HepG2 (cell line): ENCODE results near the gene GALNT11. TPM values are rescaled to one million over a fixed set of nuclear protein-coding genes. Genes with fewer than 3 reads are reported as not detected.
A peak's percentile ranks its signal among the peaks of the same experiment; 100 is the strongest.

Experiments used
- ATAC-seq: fragments of 200-7000 bp; cut with Tn5 transposase; 3 replicates; pipeline ENCODE4 v1.9.1; 2020; ENCODE audit warnings: mild to moderate bottlenecking, moderate library complexity
- BruUV-seq: library from RNA; stranded (reverse); fragments of 400-500 nt; replicated peaks from 2 replicates; lab custom pipeline; 2021; lab: Mats Ljungman, UMichigan
- CTCF ChIA-PET: fragments of 300-600 bp; formaldehyde crosslinking; extraction: SDS; loops from one replicate; lab custom pipeline; 2021; ENCODE audit warnings: low total read pairs, inconsistent platforms, low intra/inter-chr PET ratio; lab: Yijun Ruan, JAX
- POLR2A ChIA-PET: fragments of 350-600 bp; sonication (Branson Sonifier 250); formaldehyde crosslinking; loops from one replicate; lab custom pipeline; 2020; ENCODE audit warnings: antibody characterized with exemption, inconsistent platforms; lab: Yijun Ruan, JAX
- DNase-seq: peaks from one replicate; pipeline ENCODE4 v3.0.0-alpha.2; 2015; ENCODE audit warnings: low spot score
- FAIRE-seq: peaks from 3 replicates; lab custom pipeline; 2011; peaks lifted over from hg19 to GRCh38; lab: Jason Lieb, UNC
- H2AFZ ChIP-seq: one replicate; pipeline ENCODE4 v1.6.1; 2011; ENCODE audit warnings: low read length, inconsistent platforms
- H3K27ac ChIP-seq: fragments of 300-600 bp; 3 replicates; pipeline ENCODE4 v1.8.0; 2011; ENCODE audit warnings: mixed run types, mild to moderate bottlenecking, mixed read lengths, low read length, inconsistent platforms; ENCODE audit not compliant: insufficient read depth; ENCODE audit errors: extremely low read length
- H3K27me3 ChIP-seq, 2 experiments: fragments of 200-600 bp in 1 of 2; 2 replicates in 1 of 2; 3 replicates in 1 of 2; pipeline versions ENCODE4 v1.6.0 to v1.8.0; 2011; ENCODE audit warnings: low read length in 2 of 2, mild to moderate bottlenecking in 2 of 2, moderate library complexity in 2 of 2, inconsistent platforms in 1 of 2; ENCODE audit not compliant: insufficient read depth in 2 of 2, control insufficient read depth in 1 of 2
- H3K36me3 ChIP-seq, 2 experiments: fragments of 200-600 bp in 1 of 2; replicated peaks in 1 of 2; 2 replicates in 1 of 2; 3 replicates in 1 of 2; pipeline versions ENCODE4 v1.5.1 to v1.8.0; 2011; ENCODE audit warnings: low read length in 2 of 2, inconsistent platforms in 1 of 2; ENCODE audit not compliant: insufficient read depth in 2 of 2, control insufficient read depth in 1 of 2
- H3K4me1 ChIP-seq: 2 replicates; pipeline ENCODE4 v1.5.1; 2012; ENCODE audit warnings: low read length, inconsistent platforms; ENCODE audit not compliant: insufficient read depth
- H3K4me2 ChIP-seq: 2 replicates; pipeline ENCODE4 v1.6.0; 2011; ENCODE audit warnings: low read depth, low read length, inconsistent platforms
- H3K4me3 ChIP-seq, 3 experiments: fragments of 200-600 bp in 1 of 3; sonication (generic), shearing (Covaris generic) in 1 of 3; replicated peaks in 1 of 3; 2 replicates each; pipeline ENCODE4 v1.5.1; 2011 to 2016; ENCODE audit warnings: low read length in 3 of 3, inconsistent platforms in 2 of 3, low read depth in 2 of 3, mild to moderate bottlenecking in 2 of 3, control low read depth in 1 of 3, mixed read lengths in 1 of 3; ENCODE audit not compliant: insufficient read depth in 1 of 3
- H3K79me2 ChIP-seq: one replicate; pipeline ENCODE4 v1.6.1; 2011; ENCODE audit warnings: low read length, inconsistent platforms; ENCODE audit not compliant: insufficient read depth
- H3K9ac ChIP-seq: 2 replicates; pipeline ENCODE4 v1.6.0; 2011; ENCODE audit warnings: mild to moderate bottlenecking, low read depth, low read length, inconsistent platforms; ENCODE audit not compliant: insufficient read depth
- H3K9me3 ChIP-seq: 2 replicates; pipeline ENCODE4 v1.5.1; 2012; ENCODE audit warnings: mild to moderate bottlenecking, low read length
- H4K20me1 ChIP-seq: 2 replicates; pipeline ENCODE4 v1.6.0; 2011; ENCODE audit warnings: inconsistent platforms, mild to moderate bottlenecking, low read length, moderate library complexity; ENCODE audit not compliant: insufficient read depth
- ATRX ChIP-seq: sonication (generic); formaldehyde crosslinking; IDR thresholded peaks from 2 replicates; pipeline ENCODE4 v1.4.0; 2020; ENCODE audit warnings: missing genetic modification reagents, borderline replicate concordance
- CTCF ChIP-seq: sonication (generic); formaldehyde crosslinking; IDR thresholded peaks from 2 replicates; pipeline ENCODE4 v1.5.0; 2020; ENCODE audit warnings: mild to moderate bottlenecking, missing genetic modification reagents, moderate library complexity
- DNMT3B ChIP-seq: conservative IDR thresholded peaks from 2 replicates; pipeline ENCODE4 v1.6.1; 2016; ENCODE audit warnings: missing biosample characterization, control low read depth
- KDM5A ChIP-seq: fragments of 200-600 bp; sonication (generic); IDR thresholded peaks from 2 replicates; pipeline ENCODE4 v1.7.0; 2018; ENCODE audit warnings: antibody characterized with exemption, mild to moderate bottlenecking, low read length, borderline replicate concordance
- NCOA1 ChIP-seq: sonication (generic); formaldehyde crosslinking; IDR thresholded peaks from 2 replicates; pipeline ENCODE4 v1.9.0; 2021; ENCODE audit warnings: missing genetic modification reagents
- PPARG ChIP-seq: conservative IDR thresholded peaks from 2 replicates; pipeline ENCODE4 v1.6.1; 2016; ENCODE audit warnings: missing biosample characterization, missing genetic modification reagents
- RARA ChIP-seq: IDR thresholded peaks from 2 replicates; pipeline ENCODE4 v1.6.1; 2016; ENCODE audit warnings: missing genetic modification reagents, missing compliant biosample characterization
- STAG1 ChIP-seq: sonication (generic); formaldehyde crosslinking; IDR thresholded peaks from 2 replicates; pipeline ENCODE4 v1.4.0; 2020; ENCODE audit warnings: missing genetic modification reagents
- ZBTB38 ChIP-seq: sonication (generic); formaldehyde crosslinking; IDR thresholded peaks from 2 replicates; pipeline ENCODE4 v1.5.1; 2020; ENCODE audit warnings: mild to moderate bottlenecking, missing genetic modification reagents
- ZFP36L2 ChIP-seq: sonication (generic); formaldehyde crosslinking; IDR thresholded peaks from 2 replicates; pipeline ENCODE4 v1.4.0; 2020; ENCODE audit warnings: missing genetic modification reagents
- ZFP91 ChIP-seq: sonication (generic); formaldehyde crosslinking; IDR thresholded peaks from 2 replicates; pipeline ENCODE4 v1.9.0; 2022; ENCODE audit warnings: missing genetic modification reagents, mild to moderate bottlenecking, borderline replicate concordance
- ZNF263 ChIP-seq: sonication (generic); formaldehyde crosslinking; IDR thresholded peaks from 2 replicates; pipeline ENCODE4 v1.4.0; 2020; ENCODE audit warnings: missing genetic modification reagents
- ZNF547 ChIP-seq: sonication (generic); formaldehyde crosslinking; IDR thresholded peaks from 2 replicates; pipeline ENCODE4 v1.5.1; 2020; ENCODE audit warnings: mild to moderate bottlenecking, missing genetic modification reagents
- ZNF576 ChIP-seq: sonication (generic); formaldehyde crosslinking; IDR thresholded peaks from 2 replicates; pipeline ENCODE4 v1.4.0; 2020; ENCODE audit warnings: mild to moderate bottlenecking, missing genetic modification reagents
- ZNF788 ChIP-seq: sonication (generic); formaldehyde crosslinking; IDR thresholded peaks from 2 replicates; pipeline ENCODE4 v1.5.0; 2020; ENCODE audit warnings: mild to moderate bottlenecking, missing genetic modification reagents, borderline replicate concordance
- WGBS: methylation state at CpG from one replicate; pipeline ENCODE4 v1.1.6; 2017; ENCODE audit warnings: low lambda C conversion rate; 5-methylcytosine and 5-hydroxymethylcytosine counted together
- in situ Hi-C: cut with HindIII; loops from 2 replicates; pipeline ENCODE4 v1.10.0; 2017; ENCODE audit warnings: low pct_unique_long_range_greater_than_20kb; ENCODE audit not compliant: extremely low pct_ligation_motif_present
- intact Hi-C: fragments of 100-400 bp; cut with micrococcal nuclease; formaldehyde crosslinking; loops from one replicate; pipeline ENCODE4 v1.10.0; 2022; ENCODE audit not compliant: unreplicated experiment
- polyA plus RNA-seq, 8 experiments: library from polyadenylated mRNA; depleted of rRNA in 3 of 8; stranded (reverse) in 7 of 8; unstranded in 1 of 8; fragments of >200 nt; fragmentation: Illumina TruSeq in 4 of 8; extraction: Trizol in 4 of 8; gene quantifications; 2 replicates each; pipeline versions ENCODE4 v1.2.1 to v1.2.3, GENCODE V29; 2011 to 2016; ENCODE audit warnings: low read depth in 4 of 8, missing spikeins in 1 of 8, mixed read lengths in 1 of 8; ENCODE audit not compliant: insufficient read depth in 1 of 8
- total RNA-seq, 5 experiments: library from RNA; depleted of rRNA; stranded (reverse); fragments of >200 nt; fragmentation: Illumina TruSeq; extraction: Trizol; gene quantifications; 2 replicates each; pipeline ENCODE4 v1.2.3, GENCODE V29; 2016; ENCODE audit warnings: low read depth in 1 of 5

GALNT11 gene
- total and polyA plus RNA-seq, 2 of the 13 experiments (the other 11 are each of a cell fraction or from before 2014, with no cell fraction given) = 9.3 to 16.3 TPM

GRCh38 chr7:151992375-151992774 lies 33.1 kb upstream of the GALNT11 start:
- peaks cover 7% of the 10 kb centered on the region; the same call in 1 of the 2 replicates for H3K4me1 ChIP-seq
- peak; percentile 90 for ATAC-seq
- TF ChIP-seq CTCF (peak; percentile 60), NCOA1 (CRISPR knock-in tag) (no peak), ZNF576 (CRISPR knock-in tag) (peak; percentile 66; the same call in 1 of the 2 replicates), STAG1 (CRISPR knock-in tag) (peak; percentile 35)
- BruUV-seq = no TSS peak
- peak overlapping the region; percentile 34 for H3K4me2 ChIP-seq
- H3K9ac ChIP-seq = no peak overlapping the region
- no peak for FAIRE-seq
- no peak overlapping the region for H2AFZ ChIP-seq
- peaks cover 0 to 21% of the 10 kb centered on the region in 2 experiments; a peak in 3 of 5 replicates for H3K27me3 ChIP-seq
- no peak overlapping the region for H3K4me3 ChIP-seq
- in situ Hi-C loops (no loop called here), intact Hi-C loops (no loop called here)
- 14% methylated on average over 9 of the region's 12 CpGs for WGBS
- no peaks in the 10 kb centered on the region for H4K20me1 ChIP-seq
- no peaks in the 10 kb centered on the region for H3K36me3 ChIP-seq
- H3K79me2 ChIP-seq = no peaks in the 10 kb centered on the region
- ChIA-PET CTCF (no interaction called here), POLR2A (no interaction called here)
- H3K9me3 ChIP-seq = no peaks in the 10 kb centered on the region
- DNase-seq = peak; percentile 6
- H3K27ac ChIP-seq = no peak overlapping the region

- FAIRE-seq (no peak), ATAC-seq (peak; percentile 71), DNase-seq (no peak)
- Histone ChIP-seq H3K36me3 (no peaks in the 10 kb centered on the region), H3K79me2 (no peaks in the 10 kb centered on the region), H3K4me3 (peak overlapping the region in 1 of 3 experiments; percentile 50; a peak in 2 of 6 replicates), H3K27ac (no peak overlapping the region), H3K4me1 (peaks cover 7% of the 10 kb centered on the region; the same call in 1 of the 2 replicates), H3K4me2 (peak overlapping the region; percentile 57; the same call in 1 of the 2 replicates), H4K20me1 (no peaks in the 10 kb centered on the region), H2AFZ (no peak overlapping the region), H3K9ac (no peak overlapping the region), H3K27me3 (peaks cover 0 to 21% of the 10 kb centered on the region in 2 experiments; a peak in 3 of 5 replicates), H3K9me3 (no peaks in the 10 kb centered on the region)
- ChIA-PET CTCF (no interaction called here), POLR2A (no interaction called here)
- in situ Hi-C loops = no loop called here
- intact Hi-C loops = no loop called here
- no TSS peak for BruUV-seq
- WGBS = 9% methylated on average over 14 of the region's 14 CpGs
- TF ChIP-seq ATRX (CRISPR knock-in tag) = no peak
- no peak for TF ChIP-seq ZNF788
- no peak for TF ChIP-seq RARA (CRISPR knock-in tag)
- no peak for TF ChIP-seq ZFP91 (CRISPR knock-in tag)
- no peak for TF ChIP-seq ZBTB38
- TF ChIP-seq DNMT3B (CRISPR knock-in tag) = no peak
- no peak for TF ChIP-seq ZNF547 (CRISPR knock-in tag)
- peak; percentile 74 for TF ChIP-seq PPARG (CRISPR knock-in tag)
- no peak for TF ChIP-seq ZFP36L2 (CRISPR knock-in tag)
- TF ChIP-seq KDM5A = no peak
- peak; percentile 69 for TF ChIP-seq ZNF263 (CRISPR knock-in tag)
Observed at GRCh38 chr7:151993977-151994676, 31.3 kb upstream of the GALNT11 start.
